HUES64 (cell line): Measurements from ENCODE around the gene AMPH.
"Not testable (repeated sequence)": the region's sequence is repeated elsewhere in the genome, so short reads cannot be mapped to it uniquely, and the experiment has no call there.

Source experiments
- H3K27ac ChIP-seq: 2 replicates; pipeline ENCODE4 v1.7.0; 2013; ENCODE audit warnings: low read depth, low read length, inconsistent platforms
- H3K27me3 ChIP-seq: 2 replicates; pipeline ENCODE4 v1.6.1; 2013; ENCODE audit warnings: mild to moderate bottlenecking, low read length; ENCODE audit not compliant: insufficient read depth
- H3K36me3 ChIP-seq: 2 replicates; pipeline ENCODE4 v1.6.1; 2013; ENCODE audit warnings: mild to moderate bottlenecking, low read length; ENCODE audit not compliant: insufficient read depth
- H3K4me1 ChIP-seq: 2 replicates; pipeline ENCODE4 v1.6.1; 2013; ENCODE audit warnings: mild to moderate bottlenecking, low read length, moderate library complexity; ENCODE audit not compliant: insufficient read depth
- H3K4me3 ChIP-seq: 2 replicates; pipeline ENCODE4 v1.5.1; 2013; ENCODE audit warnings: mild to moderate bottlenecking, low read length, moderate library complexity
- H3K9ac ChIP-seq: 2 replicates; pipeline ENCODE4 v1.6.1; 2013; ENCODE audit warnings: mild to moderate bottlenecking, low read depth, low read length
- H3K9me3 ChIP-seq: 2 replicates; pipeline ENCODE4 v1.6.1; 2013; ENCODE audit warnings: low read depth, low read length; ENCODE audit not compliant: insufficient read depth
- WGBS: fragments of 150-250, 120-280 bp; methylation state at CpG from one replicate; pipeline ENCODE4 v1.1.7; 2013; ENCODE audit warnings: missing lambda C conversion rate; 5-methylcytosine and 5-hydroxymethylcytosine counted together

Gene AMPH

DNA sequence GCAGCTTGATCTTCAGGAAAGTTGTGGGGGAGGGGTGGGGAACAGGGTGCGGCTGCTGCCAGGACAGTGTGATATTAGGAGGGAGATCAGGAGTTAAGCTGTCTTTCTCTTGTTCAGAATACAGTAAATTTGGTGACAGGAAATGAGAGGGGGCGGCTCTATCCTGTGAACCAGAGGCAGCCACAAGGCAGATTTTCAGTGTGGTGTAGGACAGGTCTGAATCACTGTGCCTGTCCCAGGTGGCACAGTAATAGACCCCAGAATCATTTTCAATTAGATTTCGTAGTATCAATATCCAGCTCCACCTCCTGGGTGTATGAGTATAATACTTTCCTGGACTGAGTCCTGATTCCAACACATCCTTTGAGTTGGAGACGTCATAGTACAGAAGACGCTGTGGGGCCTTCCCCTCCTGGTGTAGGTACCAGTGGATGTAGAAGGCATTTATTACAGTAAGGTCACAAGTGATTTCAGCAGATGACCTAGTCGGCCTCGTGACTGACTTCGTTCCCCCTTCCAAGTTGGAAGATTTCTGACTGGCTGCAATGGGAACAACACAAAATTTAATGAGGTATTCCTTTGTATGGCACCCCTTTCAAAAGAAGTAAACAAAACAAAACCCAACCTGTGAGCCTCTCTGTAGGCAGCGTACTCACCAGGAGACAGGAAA, 281.9 kb downstream of the AMPH start:
- H3K4me3 ChIP-seq, H3K36me3 ChIP-seq, H3K9me3 ChIP-seq, H3K4me1 ChIP-seq, H3K9ac ChIP-seq, H3K27ac ChIP-seq, H3K27me3 ChIP-seq: not testable (repeated sequence)
- WGBS: 94% methylated on average over 8 of the region's 9 CpGs

DNA sequence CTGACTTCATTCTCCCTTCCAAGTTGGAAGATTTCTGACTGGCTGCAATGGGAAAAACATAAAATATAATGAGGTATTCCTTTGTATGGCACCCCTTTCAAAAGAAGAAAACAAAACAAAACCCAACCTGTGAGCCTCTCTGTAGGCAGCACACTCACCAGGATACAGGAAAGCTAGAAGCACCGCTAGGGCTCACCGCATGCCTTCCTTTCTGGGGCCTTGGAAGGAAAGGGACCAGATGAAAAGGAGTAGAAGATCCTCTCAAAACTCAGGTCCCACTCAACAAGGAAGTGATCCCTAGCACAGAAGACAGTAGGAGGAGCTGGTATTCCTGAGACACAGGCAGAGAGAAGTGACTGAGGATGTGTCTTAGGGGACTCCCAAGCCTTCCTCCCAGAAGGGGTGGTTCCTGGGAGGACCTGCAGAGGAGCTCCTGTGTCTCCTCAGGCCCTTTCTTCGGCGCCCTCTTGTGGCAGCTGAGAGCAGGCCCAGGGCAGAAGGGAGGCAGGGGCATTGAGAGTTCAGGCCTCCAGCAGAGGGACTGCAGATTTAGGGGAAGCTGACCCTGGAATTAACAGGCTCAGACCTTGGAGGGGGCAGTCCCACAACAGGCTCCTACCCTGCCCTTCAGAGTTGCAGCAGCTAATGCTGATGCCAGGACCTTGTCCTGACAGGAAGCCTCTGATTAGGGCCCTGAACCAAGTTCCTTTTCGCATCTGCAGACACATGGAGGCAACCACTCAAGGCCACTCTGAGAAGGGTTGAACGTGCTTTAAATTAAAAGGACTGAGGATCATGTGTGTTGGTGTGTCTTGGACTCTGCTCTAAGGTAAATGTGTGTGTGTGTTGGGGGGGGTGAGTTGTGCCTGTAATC, 285.6 kb downstream of the AMPH start:
- not testable (repeated sequence) for H3K4me3 ChIP-seq, H3K27me3 ChIP-seq, H3K4me1 ChIP-seq, H3K36me3 ChIP-seq, H3K27ac ChIP-seq, H3K9me3 ChIP-seq, H3K9ac ChIP-seq
- WGBS: 66% methylated on average over 6 of the region's 6 CpGs

DNA sequence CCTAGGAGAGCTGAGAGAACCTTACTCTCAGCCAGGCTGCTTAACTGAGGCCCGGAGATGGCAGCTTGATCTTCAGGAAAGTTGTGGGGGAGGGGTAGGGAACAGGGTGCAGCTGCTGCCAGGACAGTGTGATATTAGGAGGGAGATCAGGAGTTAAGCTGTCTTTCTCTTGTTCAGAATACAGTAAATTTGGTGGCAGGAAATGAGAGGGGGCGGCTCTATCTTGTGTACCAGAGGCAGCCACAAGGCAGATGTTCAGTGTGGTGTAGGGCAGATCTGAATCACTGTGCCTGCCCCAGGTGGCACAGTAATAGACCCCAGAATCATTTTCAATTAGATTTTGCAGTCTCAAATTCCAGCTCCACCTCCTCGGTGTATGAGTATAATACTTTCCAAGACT, 286.4 kb downstream of the AMPH start:
- H3K27ac ChIP-seq, H3K4me1 ChIP-seq: not testable (repeated sequence)

DNA sequence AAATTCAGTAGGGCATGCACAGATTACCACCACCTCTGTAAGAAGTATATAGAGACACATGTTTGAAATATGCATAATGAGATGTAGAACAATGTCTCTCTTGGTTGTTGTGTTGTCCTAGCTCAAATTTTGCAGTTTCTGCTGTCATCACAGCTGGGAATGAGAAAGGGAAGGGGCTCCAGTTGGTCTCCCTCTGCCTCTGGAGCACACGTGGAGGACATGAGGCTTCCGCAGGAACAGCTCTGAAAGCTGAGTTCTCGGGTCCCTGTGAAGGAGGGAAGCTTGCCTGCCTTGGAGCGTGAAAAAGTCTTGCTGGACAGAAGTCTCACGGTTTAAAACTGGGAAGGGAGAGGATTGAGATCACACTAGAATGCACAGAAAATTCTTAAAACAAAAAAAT, 289.0 kb downstream of the AMPH start:
- WGBS: 84% methylated on average over 4 of the region's 5 CpGs
- H3K27ac ChIP-seq, H3K9me3 ChIP-seq, H3K4me1 ChIP-seq, H3K4me3 ChIP-seq, H3K9ac ChIP-seq, H3K27me3 ChIP-seq, H3K36me3 ChIP-seq: not testable (repeated sequence)

More for the DNA sequence above, 286.4 kb downstream of the AMPH start:
- not testable (repeated sequence) for H3K27me3 ChIP-seq, H3K36me3 ChIP-seq, H3K9ac ChIP-seq, H3K4me3 ChIP-seq, H3K9me3 ChIP-seq
- WGBS: 96% methylated on average over 3 of the region's 3 CpGs

DNA sequence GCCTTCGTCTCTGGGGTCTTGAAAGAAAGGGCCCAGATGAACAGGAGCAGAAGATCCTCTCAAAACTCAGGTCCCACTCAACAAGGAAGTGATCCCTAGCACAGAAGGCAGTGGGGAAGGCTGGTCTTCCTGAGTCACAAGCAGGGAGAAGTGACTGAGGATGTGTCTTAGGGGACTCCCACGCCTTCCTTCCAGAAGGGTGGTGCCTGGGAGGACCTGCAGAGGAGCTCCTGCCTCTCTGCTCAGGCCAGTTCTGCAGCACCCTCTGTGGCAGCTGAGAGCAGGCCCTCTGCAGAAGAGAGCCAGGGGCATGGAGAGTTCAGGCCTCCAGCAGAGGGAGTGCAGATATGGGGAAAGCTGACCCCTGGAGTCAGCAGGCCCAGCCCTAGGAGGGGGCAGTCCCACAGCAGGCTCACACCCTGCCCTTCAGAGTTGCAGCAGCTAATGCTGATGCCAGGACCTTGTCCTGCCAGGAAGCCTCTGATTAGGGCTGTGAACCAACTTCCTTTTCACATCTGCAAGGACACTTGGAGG, 289.9 kb downstream of the AMPH start:
- not testable (repeated sequence) for H3K27ac ChIP-seq, H3K9ac ChIP-seq, H3K4me3 ChIP-seq, H3K36me3 ChIP-seq, H3K27me3 ChIP-seq, H3K4me1 ChIP-seq, H3K9me3 ChIP-seq
- WGBS: 82% methylated on average over 2 of the region's 2 CpGs

DNA sequence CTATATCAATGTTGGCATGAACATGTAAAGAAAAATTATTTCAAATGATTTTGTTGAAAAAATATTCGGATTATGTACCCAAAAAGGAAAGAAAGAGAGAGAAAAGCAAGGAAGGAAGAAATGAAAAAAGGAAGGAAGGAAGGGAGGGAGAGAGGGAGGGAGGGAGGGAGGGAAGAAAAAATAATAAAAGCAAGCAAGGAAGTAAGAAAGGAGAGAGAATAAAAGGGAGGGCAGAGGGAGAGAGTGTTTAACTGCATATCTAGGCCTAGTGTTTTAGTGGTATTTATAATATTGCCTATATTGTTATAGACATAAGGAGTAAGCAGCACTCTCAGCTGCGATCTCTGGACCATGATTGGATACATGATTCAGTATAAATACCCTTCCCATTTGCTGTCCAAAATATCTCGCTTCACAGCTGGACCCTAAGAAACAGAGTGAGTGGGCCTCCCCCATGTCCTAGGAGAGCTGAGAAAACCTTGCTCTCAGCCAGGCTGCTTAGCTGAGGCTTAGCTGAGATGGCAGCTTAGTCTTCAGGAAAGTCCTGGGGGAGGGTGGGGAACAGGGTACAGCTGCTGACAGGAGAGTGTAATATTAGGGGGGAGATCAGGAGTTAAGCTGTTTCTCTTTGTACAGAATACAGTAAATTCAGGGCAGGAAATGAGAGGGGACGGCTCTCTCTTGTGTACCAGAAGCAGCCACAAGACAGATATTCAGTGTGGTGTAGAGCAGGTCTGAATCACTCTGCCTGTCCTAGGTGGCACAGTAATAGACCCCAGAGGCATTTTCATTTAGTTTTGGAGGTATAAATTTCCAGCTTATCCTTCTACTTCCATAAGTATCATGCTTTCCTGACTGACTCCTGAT, 291.0 kb downstream of the AMPH start:
- H3K36me3 ChIP-seq: no peaks in the 10 kb centered on the region
- H3K4me1 ChIP-seq: 0 out of 2 replicates have a peak, but pooled peaks cover 2% of the 10 kb centered on the region
- H3K9me3 ChIP-seq: no peaks in the 10 kb centered on the region
- H3K27me3 ChIP-seq: no peaks in the 10 kb centered on the region
- no peak overlapping the region for H3K27ac ChIP-seq
- no peak overlapping the region for H3K4me3 ChIP-seq
- H3K9ac ChIP-seq: no peak overlapping the region
- WGBS: 93% methylated on average over 4 of the region's 4 CpGs

DNA sequence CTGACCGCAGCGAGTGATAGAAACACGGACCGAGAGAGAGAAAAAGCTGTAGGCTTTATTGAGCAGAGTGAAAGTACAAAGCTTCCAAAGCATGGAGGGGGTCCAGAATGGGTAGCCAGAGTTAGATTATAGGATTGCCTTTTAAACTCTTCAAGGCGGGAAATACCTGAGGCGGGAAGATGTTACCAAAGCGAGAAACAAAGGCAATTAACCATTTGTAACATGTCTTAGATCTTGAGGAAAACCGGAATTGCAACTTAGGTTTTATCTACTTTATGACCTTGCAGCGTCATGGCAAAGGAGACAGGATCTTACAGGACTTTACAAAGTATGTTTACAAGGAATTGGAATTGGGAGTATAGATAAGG, 295.0 kb downstream of the AMPH start:
- WGBS: 94% methylated on average over 9 of the region's 9 CpGs
- not testable (repeated sequence) for H3K36me3 ChIP-seq, H3K9ac ChIP-seq

DNA sequence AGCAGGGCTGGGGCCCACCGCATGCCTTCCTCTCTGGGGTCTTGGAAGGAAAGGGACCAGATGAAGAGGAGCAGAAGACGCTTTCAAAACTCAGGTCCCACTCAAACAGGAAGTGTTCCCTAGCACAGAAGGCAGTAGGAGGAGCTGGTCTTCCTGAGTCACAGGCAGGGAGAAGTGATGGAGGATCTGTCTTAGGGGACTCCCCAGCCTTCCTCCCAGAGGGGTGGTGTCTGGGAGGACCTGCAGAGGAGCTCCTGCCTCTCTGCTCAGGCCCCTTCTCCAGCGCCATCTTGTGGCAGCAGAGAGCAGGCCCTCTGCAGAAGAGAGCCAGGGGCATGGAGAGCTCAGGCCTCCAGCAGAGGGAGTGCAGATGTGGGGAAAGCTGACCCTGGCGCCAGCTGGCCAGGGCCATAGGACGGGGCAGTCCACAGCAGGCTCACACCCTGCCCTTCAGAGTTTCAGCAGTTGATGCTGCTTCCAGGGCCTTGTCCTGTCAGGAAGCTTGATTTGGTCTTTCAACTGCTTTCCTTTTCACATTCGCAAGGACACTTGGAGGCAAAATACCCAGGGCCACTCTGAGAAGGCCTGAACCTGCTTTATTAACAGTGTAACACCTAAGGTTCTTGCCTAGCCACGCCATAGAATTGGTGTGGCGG, 295.6 kb downstream of the AMPH start:
- Histone ChIP-seq H3K9me3 (no peaks in the 10 kb centered on the region), H3K36me3 (no peaks in the 10 kb centered on the region), H3K4me1 (peaks cover 12% of the 10 kb centered on the region), H3K27ac (no peak overlapping the region), H3K4me3 (no peak overlapping the region), H3K27me3 (no peaks in the 10 kb centered on the region), H3K9ac (no peak overlapping the region)
- 71% methylated on average over 8 of the region's 8 CpGs for WGBS

More for the DNA sequence above, 295.0 kb downstream of the AMPH start:
- H3K27me3 ChIP-seq, H3K4me3 ChIP-seq, H3K9me3 ChIP-seq, H3K27ac ChIP-seq: not testable (repeated sequence)
- H3K4me1 ChIP-seq: peaks cover 11% of the 10 kb centered on the region

DNA sequence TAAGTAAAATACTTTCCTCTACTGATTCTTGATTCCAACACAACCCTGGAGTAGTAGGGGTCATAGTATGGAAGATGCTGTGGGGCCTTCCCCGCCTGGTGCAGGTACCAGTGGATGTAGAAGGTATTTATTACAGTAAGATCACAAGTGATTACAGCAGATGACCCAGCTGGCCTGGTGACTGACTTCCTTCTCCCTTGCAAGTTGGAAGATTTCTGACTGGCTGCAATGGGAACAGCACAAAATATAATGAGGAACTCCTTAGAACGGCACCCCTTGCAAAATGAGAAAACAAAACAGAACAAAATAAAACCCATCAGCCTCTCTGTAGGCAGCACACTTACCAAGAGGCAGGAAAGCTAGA, 296.1 kb downstream of the AMPH start:
- H3K9ac ChIP-seq: no peak overlapping the region
- peaks cover 12% of the 10 kb centered on the region for H3K4me1 ChIP-seq
- no peaks in the 10 kb centered on the region for H3K9me3 ChIP-seq
- H3K36me3 ChIP-seq: no peaks in the 10 kb centered on the region
- no peak overlapping the region for H3K4me3 ChIP-seq
- no peaks in the 10 kb centered on the region for H3K27me3 ChIP-seq
- no peak overlapping the region for H3K27ac ChIP-seq
- WGBS: 93% methylated on average over 2 of the region's 2 CpGs

DNA sequence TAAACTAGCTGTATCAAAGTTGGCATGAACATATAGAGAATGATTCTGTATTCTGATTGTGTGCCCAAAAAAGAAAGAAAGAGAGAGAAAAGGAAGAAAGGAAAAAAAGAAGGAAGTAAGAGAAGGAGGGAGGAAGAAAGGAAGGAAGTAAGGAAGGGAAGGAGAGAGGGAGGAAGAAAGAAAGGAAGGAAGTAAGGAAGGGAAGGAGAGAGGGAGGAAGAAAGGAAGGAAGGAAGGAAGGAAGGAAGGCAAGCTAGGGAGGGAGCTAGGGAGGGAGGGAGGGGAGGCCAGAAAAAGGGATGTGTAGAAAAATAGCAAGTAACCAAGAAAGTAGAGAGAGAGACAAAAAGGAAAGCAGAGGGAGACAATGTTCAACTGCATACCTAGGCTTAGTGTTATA, 297.0 kb downstream of the AMPH start:
- no peaks in the 10 kb centered on the region for H3K36me3 ChIP-seq
- H3K4me3 ChIP-seq: no peak overlapping the region
- no peak overlapping the region for H3K27ac ChIP-seq
- H3K4me1 ChIP-seq: peaks cover 12% of the 10 kb centered on the region
- no peaks in the 10 kb centered on the region for H3K9me3 ChIP-seq
- H3K9ac ChIP-seq: no peak overlapping the region
- no peaks in the 10 kb centered on the region for H3K27me3 ChIP-seq
